SK-N-MC (cell line): ENCODE data around the gene FCHSD2.
"Not testable (repeated sequence)": the region's sequence is repeated elsewhere in the genome, so short reads cannot be mapped to it uniquely, and the experiment has no call there.

Experiments used
- DNase-seq: peaks from one replicate; pipeline ENCODE4 v3.0.0-alpha.2; 2011; ENCODE audit warnings: low read depth, low spot score
- H3K27ac ChIP-seq: fragments of 200-600 bp; sonication (generic); 2 replicates; pipeline ENCODE4 v1.5.1; 2016; ENCODE audit warnings: mixed run types
- H3K36me3 ChIP-seq: fragments of 200-600 bp; sonication (generic); 2 replicates; pipeline ENCODE4 v1.6.1; 2017; ENCODE audit warnings: antibody characterized with exemption, low read length, mixed read lengths; ENCODE audit not compliant: insufficient read depth
- H3K4me3 ChIP-seq: fragments of 200-600 bp; sonication (generic); 2 replicates; pipeline ENCODE4 v1.5.1; 2016
- H3K9ac ChIP-seq: fragments of 200-600 bp; sonication (generic); 2 replicates; pipeline ENCODE4 v1.8.0; 2017; ENCODE audit warnings: mixed run types, mixed read lengths; ENCODE audit not compliant: insufficient read length
- H3K9me3 ChIP-seq: fragments of 200-600 bp; sonication (generic); 2 replicates; pipeline ENCODE4 v1.6.1; 2017; ENCODE audit warnings: low read depth, mild to moderate bottlenecking, antibody characterized with exemption, low read length, moderate library complexity, mixed read lengths
- EZH2 ChIP-seq: fragments of 200-600 bp; sonication (generic); IDR thresholded peaks from one replicate; pipeline ENCODE4 v1.6.1; 2017; ENCODE audit warnings: antibody characterized with exemption
- FOXP2 ChIP-seq: optimal IDR thresholded peaks from 2 replicates; pipeline ENCODE3; 2011; ENCODE audit warnings: mild to moderate bottlenecking, moderate library complexity; ENCODE audit not compliant: insufficient read depth; ENCODE audit errors: extremely low read length, control extremely low read depth
- POLR2AphosphoS5 ChIP-seq: IDR thresholded peaks from 2 replicates; pipeline ENCODE4 v1.6.1; 2012; ENCODE audit warnings: mild to moderate bottlenecking, low read depth, low read length, borderline replicate concordance

The FCHSD2 gene

DNA sequence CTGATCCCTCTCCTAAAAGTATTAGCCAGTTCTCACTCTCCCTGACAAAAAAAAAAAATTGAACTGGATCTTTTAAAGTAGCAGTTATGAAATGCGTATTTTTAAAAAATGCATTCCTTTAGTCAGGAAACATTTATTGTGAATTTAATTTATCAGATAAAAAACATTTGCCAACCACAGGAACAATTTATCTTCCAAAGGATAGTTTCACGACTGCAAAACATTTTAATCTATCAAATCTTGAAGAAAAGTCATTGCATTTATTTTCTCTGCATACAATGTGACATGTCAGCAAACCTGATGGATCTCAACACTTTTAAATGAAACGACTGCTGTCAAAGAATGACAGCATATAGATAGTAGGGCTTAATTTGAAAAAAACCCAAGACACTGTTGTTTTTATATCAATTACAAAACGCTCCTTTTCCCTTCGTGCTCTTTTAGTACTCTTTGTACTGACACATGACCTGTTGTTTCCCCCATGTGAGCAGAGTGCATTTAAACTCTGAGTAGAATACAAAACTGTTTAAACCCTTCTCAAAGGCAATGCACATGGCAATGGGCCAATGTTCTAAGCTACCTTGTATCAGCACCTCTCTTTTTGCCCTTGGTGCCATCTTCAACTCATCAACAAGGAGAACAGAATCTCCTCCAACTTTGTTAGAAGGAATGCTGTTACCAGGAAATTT lies 220.9 kb downstream of the FCHSD2 start:
- H3K36me3 ChIP-seq = peaks cover 4% of the 10 kb centered on the region
- DNase-seq = no peak
- TF ChIP-seq POLR2AphosphoS5 = no peak
- TF ChIP-seq EZH2 = no peak
- TF ChIP-seq FOXP2 = no peak
- no peak overlapping the region for H3K27ac ChIP-seq
- H3K9me3 ChIP-seq = no peaks in the 10 kb centered on the region
- H3K4me3 ChIP-seq = no peak overlapping the region
- no peak overlapping the region for H3K9ac ChIP-seq

DNA sequence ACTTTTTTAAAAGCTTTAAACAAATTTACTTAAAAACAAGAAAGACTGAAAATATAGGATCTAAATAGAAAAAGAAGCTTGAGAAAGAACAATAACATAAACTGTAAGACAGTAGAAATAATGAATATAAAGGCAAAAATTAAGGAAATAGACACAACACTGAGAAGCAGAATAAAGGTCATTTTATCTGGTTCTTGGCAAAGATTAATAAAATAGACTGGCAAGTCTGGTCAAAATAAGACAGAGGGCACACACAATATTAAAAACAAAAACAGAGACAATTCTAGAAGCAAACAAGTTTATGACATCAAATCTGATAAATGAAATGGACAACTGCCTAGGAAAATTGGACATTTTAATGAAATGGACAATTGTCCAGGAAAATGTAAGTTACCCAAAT lies 222.1 kb downstream of the FCHSD2 start:
- TF ChIP-seq POLR2AphosphoS5 = no peak
- no peak for TF ChIP-seq EZH2
- peaks cover 4% of the 10 kb centered on the region for H3K36me3 ChIP-seq

DNA sequence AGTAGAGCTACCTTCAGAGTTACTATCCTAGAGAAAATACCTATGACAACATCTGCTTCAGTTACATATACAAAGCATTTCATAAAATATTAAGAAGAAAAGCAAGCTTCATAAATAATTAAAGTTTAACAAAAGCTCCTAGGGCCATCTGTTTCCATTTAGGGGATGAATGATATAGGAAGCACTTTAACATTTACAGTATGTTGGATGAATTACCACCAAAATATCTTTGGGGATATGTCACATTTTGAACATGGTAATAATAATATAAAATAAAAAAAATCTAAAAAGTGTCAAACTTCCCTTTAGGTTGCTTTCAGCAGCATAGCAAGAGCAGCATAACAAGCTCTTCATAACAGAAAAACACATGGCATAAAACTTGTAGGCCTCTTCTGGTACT lies 223.3 kb downstream of the FCHSD2 start:
- H3K9ac ChIP-seq = no peak overlapping the region
- TF ChIP-seq FOXP2 (no peak), POLR2AphosphoS5 (no peak), EZH2 (no peak)
- H3K27ac ChIP-seq = peak overlapping the region; percentile 6; the same call in 1 of the 2 replicates
- no peaks in the 10 kb centered on the region for H3K9me3 ChIP-seq
- DNase-seq = peak; percentile 24
- H3K36me3 ChIP-seq = peaks cover 4% of the 10 kb centered on the region
- no peak overlapping the region for H3K4me3 ChIP-seq

More for the DNA sequence above, 222.1 kb downstream of the FCHSD2 start:
- DNase-seq = no peak
- Histone ChIP-seq H3K27ac (no peak overlapping the region), H3K9me3 (no peaks in the 10 kb centered on the region), H3K9ac (no peak overlapping the region), H3K4me3 (no peak overlapping the region)

DNA sequence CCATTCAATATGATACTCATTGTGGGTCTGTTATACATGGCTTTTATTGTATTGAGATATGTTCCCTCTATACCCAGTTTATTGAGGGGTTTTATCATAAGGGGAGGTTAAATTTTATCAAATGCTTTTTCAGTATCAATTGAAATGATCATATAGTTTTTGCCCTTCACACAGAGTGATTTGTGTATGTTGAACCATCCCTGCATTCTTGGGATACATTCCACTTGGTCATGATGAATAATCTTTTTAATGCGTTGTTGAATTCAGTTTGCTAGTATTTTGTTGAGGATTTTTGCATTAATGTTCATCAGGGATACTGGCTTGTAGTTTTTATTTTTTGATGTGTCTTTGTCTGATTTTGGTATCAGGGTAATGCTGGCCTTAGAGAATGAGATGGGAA lies 229.9 kb downstream of the FCHSD2 start:
- H3K27ac ChIP-seq = no peak overlapping the region
- no peak overlapping the region for H3K9ac ChIP-seq
- peaks cover 14% of the 10 kb centered on the region for H3K36me3 ChIP-seq
- H3K4me3 ChIP-seq = no peak overlapping the region
- TF ChIP-seq FOXP2 = no peak
- TF ChIP-seq POLR2AphosphoS5 = no peak
- TF ChIP-seq EZH2 = no peak
- DNase-seq = no peak
- H3K9me3 ChIP-seq = peaks cover 2% of the 10 kb centered on the region; the same call in 1 of the 2 replicates

DNA sequence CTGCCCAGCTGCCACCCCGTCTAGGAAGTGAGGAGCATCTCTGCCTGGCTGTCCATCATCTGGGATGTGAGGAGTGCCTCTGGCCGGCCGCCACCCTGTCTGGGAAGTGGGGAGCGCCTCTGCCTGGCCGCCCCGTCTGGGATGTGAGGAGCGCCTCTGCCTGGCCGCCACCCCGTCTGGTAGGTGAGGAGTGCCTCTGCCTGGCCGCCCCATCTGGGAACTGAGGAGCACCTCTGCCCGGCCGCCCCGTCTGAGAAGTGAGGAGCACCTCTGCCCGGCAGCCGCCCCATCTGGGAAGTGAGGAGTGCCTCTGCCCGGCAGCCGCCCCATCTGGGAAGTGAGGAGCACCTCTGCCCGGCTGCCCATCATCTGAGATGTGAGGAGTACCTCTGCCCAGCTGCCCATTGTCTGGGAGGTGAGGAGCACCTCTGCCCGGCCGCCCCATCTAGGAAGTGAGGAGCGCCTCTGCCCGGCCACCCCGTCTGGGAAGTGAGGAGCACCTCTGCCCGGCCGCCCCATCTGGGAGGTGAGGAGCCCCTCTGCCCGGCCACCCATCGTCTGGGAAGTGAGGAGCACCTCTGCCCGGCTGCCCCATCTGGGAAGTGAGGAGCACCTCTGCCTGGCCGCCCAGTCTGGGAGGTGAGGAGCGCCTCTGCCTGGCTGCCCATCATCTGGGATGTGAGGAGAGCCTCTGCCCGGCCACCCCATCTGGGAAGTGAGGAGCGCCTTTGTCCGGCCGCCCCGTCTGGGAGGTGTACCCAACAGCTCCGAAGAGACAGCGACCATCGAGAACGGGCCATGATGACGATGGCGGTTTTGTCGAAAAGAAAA lies 232.3 kb downstream of the FCHSD2 start:
- peaks cover 20% of the 10 kb centered on the region; the same call in 1 of the 2 replicates for H3K36me3 ChIP-seq
- not testable (repeated sequence) for DNase-seq, H3K9me3 ChIP-seq, H3K27ac ChIP-seq, H3K9ac ChIP-seq, H3K4me3 ChIP-seq

DNA sequence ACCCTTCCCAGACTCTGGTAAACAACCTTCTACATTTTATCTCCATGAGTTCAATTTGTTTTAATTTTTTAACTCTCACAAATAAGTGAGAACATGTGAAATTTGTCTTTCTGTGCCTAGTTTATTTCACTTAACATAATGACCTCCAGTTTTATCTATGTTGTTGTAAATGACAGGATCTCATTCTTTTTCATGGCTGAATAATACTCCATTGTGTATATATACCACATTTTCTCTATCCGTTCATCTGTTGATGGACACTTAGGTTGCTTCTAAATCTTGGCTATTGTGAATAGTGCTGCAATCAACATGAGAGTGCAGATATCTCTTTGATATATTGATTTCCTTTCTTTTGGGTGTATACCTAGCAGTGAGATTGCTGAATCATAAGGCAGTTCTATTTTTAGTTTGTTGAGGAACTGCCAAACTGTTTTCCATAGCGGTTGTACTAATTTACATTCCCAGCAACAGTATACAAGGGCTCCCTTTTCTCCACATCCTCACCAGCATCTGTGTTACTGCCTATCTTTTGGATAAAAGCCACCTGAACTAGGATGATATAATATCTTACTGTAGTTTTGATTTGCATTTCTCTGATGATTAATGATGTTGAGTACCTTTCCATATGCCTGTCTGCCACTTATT lies 234.0 kb downstream of the FCHSD2 start:
- Histone ChIP-seq H3K9me3 (peaks cover under 1% of the 10 kb centered on the region; the same call in 1 of the 2 replicates), H3K9ac (no peak overlapping the region), H3K36me3 (peaks cover 15% of the 10 kb centered on the region; the same call in 1 of the 2 replicates), H3K4me3 (no peak overlapping the region), H3K27ac (no peak overlapping the region)
- TF ChIP-seq FOXP2 = no peak
- TF ChIP-seq EZH2 = no peak
- no peak for TF ChIP-seq POLR2AphosphoS5
- DNase-seq = no peak

DNA sequence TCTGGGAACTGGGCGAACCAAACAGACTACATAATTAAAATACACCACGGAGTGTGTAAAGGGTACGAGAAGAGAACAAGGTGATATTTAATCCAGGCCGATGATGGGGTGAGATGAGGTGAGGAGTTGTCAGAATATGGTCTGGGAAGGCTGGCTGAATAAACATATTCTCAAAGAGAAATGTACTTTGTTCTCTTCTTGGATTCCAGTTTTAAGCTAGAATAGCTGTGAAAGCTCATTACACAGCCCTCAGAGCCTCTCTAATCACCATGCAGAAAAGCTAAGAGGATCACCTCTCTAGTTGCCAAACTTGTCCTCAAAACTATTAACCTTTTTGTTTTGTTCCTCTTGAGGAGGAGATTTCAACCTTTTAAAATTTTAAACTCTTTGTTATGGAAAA lies 238.1 kb downstream of the FCHSD2 start:
- Histone ChIP-seq H3K9ac (no peak overlapping the region), H3K4me3 (no peak overlapping the region), H3K36me3 (peaks cover 21% of the 10 kb centered on the region), H3K9me3 (no peaks in the 10 kb centered on the region; the same call in 1 of the 2 replicates), H3K27ac (no peak overlapping the region)
- TF ChIP-seq FOXP2 (no peak), EZH2 (no peak), POLR2AphosphoS5 (no peak)
- DNase-seq = no peak

DNA sequence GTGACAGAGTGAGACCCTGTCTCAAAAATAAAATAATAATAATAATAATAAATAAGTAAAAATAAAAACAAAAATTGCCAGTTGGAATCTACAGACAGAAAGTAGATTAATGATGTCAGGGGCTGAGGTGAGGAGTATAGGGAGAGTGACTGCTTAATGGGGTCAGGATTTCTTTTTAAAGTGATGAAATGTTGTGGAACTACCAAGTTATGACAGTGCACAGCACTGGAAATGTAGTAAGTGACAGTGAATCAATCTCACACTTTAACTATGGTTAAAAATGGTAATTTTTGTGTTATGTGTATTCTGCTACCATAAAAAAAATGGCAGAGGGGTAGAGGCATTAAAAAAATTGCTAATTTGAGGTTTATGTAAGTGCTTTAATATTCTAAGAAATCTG lies 240.7 kb downstream of the FCHSD2 start:
- TF ChIP-seq FOXP2 = no peak
- TF ChIP-seq EZH2 = no peak
- TF ChIP-seq POLR2AphosphoS5 = no peak
- Histone ChIP-seq H3K9me3 (no peaks in the 10 kb centered on the region), H3K27ac (no peak overlapping the region), H3K9ac (no peak overlapping the region), H3K36me3 (peaks cover 19% of the 10 kb centered on the region), H3K4me3 (no peak overlapping the region)
- no peak for DNase-seq
